Endodermal cell (in vitro differentiated cells): ENCODE data around the gene ADCY10. TPM values are rescaled to one million over a fixed set of nuclear protein-coding genes. Genes with fewer than 3 reads are reported as not detected.

ENCODE experiments used
- DNase-seq: peaks from one replicate; pipeline ENCODE4 v3.0.0-alpha.2; 2017
- H3K27ac ChIP-seq: 2 replicates; pipeline ENCODE4 v1.5.1; 2013; ENCODE audit warnings: mild to moderate bottlenecking, low read depth, low read length, moderate library complexity
- H3K27me3 ChIP-seq: 2 replicates; pipeline ENCODE4 v1.6.1; 2013; ENCODE audit warnings: mild to moderate bottlenecking, low read length, moderate library complexity; ENCODE audit not compliant: insufficient read depth, control insufficient read depth, poor library complexity, severe bottlenecking
- H3K36me3 ChIP-seq: 2 replicates; pipeline ENCODE4 v1.7.0; 2013; ENCODE audit warnings: mild to moderate bottlenecking, low read length, moderate library complexity; ENCODE audit not compliant: control insufficient read depth, insufficient read depth
- H3K4me1 ChIP-seq: one replicate; pipeline ENCODE4 v1.7.0; 2013; ENCODE audit warnings: low read length; ENCODE audit not compliant: control insufficient read depth, insufficient read depth
- H3K4me3 ChIP-seq: 2 replicates; pipeline ENCODE4 v1.5.1; 2013; ENCODE audit warnings: mild to moderate bottlenecking, low read length, moderate library complexity
- H3K9ac ChIP-seq: 2 replicates; pipeline ENCODE4 v1.6.1; 2013; ENCODE audit warnings: mild to moderate bottlenecking, low read length, moderate library complexity; ENCODE audit not compliant: poor library complexity, severe bottlenecking; ENCODE audit errors: extremely low read depth
- H3K9me3 ChIP-seq: 2 replicates; pipeline ENCODE4 v1.6.1; 2013; ENCODE audit warnings: mild to moderate bottlenecking, low read length, moderate library complexity; ENCODE audit not compliant: control insufficient read depth
- H3K27ac Mint-ChIP-seq: 2 replicates; pipeline ENCODE4 v1.8.0; 2020; ENCODE audit warnings: mixed read lengths
- H3K27me3 Mint-ChIP-seq: 2 replicates; pipeline ENCODE4 v1.8.0; 2021; ENCODE audit warnings: mild to moderate bottlenecking, mixed read lengths; ENCODE audit not compliant: insufficient read depth
- H3K36me3 Mint-ChIP-seq: 2 replicates; pipeline ENCODE4 v1.8.0; 2020; ENCODE audit warnings: low read depth, mixed read lengths
- H3K4me1 Mint-ChIP-seq: 2 replicates; pipeline ENCODE4 v1.8.0; 2020; ENCODE audit warnings: mixed read lengths
- H3K4me3 Mint-ChIP-seq: 2 replicates; pipeline ENCODE4 v1.8.0; 2020; ENCODE audit warnings: mild to moderate bottlenecking, moderate library complexity, mixed read lengths
- H3K9me3 Mint-ChIP-seq: 2 replicates; pipeline ENCODE4 v1.8.0; 2020; ENCODE audit warnings: mild to moderate bottlenecking, mixed read lengths
- WGBS, 2 experiments: methylation state at CpG; one replicate each; pipeline versions ENCODE4 v1.1.5 to v1.1.7; 2013; ENCODE audit warnings: missing lambda C conversion rate in 2 of 2, mixed read lengths in 1 of 2; ENCODE audit not compliant: insufficient coverage in 1 of 2, insufficient read length in 1 of 2; 5-methylcytosine and 5-hydroxymethylcytosine counted together
- total RNA-seq, 2 donors: library from RNA; stranded (reverse); fragmentation: NEBNext Ultra II Directional in 1 of 2; extraction: Animal tissue kit (Norgen Biotek cat#: 25700) in 1 of 2; gene quantifications; 2 replicates in 1 of 2; 3 replicates in 1 of 2; pipeline ENCODE4 v1.2.1, GENCODE V29; 2021
- TF ChIP-seq, protein P1 (sequence below): fragments of 200-600 bp; sonication (generic); conservative IDR thresholded peaks from 2 replicates; pipeline ENCODE4 v1.5.0; 2021; ENCODE audit warnings: antibody characterized with exemption, mild to moderate bottlenecking

Gene ADCY10
- total RNA-seq, 2 donors from 2014 or later: 0.13 TPM; not detected in 1

DNA sequence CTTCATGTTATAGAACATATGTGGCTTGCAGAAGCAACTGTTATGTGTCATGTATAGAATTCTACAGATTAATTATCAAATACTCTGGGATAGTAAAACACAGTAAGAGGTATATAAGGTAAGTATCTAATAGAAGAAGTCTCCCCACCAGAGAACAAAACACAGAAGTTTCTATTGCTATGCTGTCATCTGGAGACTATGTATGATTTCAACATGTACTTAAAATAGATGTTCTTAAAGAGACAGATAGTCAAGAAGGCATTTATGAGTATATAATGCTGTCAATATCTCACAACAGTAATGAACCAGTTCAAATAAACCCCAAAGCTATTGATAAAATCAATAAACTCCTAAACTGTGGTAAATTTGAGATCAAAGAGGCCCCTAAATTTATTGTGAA, 8.1 kb upstream of the ADCY10 start:
- no peaks in the 10 kb centered on the region for H3K9me3 ChIP-seq
- Mint-ChIP-seq H3K27ac (no peak overlapping the region), H3K9me3 (no peaks in the 10 kb centered on the region), H3K4me3 (no peak overlapping the region), H3K36me3 (peaks cover 7% of the 10 kb centered on the region), H3K4me1 (peaks cover 11% of the 10 kb centered on the region), H3K27me3 (no peaks in the 10 kb centered on the region)
- no peak overlapping the region for H3K27ac ChIP-seq
- H3K27me3 ChIP-seq: no peaks in the 10 kb centered on the region
- DNase-seq: no peak
- peaks cover 27% of the 10 kb centered on the region for H3K36me3 ChIP-seq
- H3K4me1 ChIP-seq: peaks cover 5% of the 10 kb centered on the region
- H3K9ac ChIP-seq: no peak overlapping the region
- H3K4me3 ChIP-seq: no peak overlapping the region
- TF ChIP-seq, protein P1, sequence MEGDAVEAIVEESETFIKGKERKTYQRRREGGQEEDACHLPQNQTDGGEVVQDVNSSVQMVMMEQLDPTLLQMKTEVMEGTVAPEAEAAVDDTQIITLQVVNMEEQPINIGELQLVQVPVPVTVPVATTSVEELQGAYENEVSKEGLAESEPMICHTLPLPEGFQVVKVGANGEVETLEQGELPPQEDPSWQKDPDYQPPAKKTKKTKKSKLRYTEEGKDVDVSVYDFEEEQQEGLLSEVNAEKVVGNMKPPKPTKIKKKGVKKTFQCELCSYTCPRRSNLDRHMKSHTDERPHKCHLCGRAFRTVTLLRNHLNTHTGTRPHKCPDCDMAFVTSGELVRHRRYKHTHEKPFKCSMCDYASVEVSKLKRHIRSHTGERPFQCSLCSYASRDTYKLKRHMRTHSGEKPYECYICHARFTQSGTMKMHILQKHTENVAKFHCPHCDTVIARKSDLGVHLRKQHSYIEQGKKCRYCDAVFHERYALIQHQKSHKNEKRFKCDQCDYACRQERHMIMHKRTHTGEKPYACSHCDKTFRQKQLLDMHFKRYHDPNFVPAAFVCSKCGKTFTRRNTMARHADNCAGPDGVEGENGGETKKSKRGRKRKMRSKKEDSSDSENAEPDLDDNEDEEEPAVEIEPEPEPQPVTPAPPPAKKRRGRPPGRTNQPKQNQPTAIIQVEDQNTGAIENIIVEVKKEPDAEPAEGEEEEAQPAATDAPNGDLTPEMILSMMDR: no peak

DNA sequence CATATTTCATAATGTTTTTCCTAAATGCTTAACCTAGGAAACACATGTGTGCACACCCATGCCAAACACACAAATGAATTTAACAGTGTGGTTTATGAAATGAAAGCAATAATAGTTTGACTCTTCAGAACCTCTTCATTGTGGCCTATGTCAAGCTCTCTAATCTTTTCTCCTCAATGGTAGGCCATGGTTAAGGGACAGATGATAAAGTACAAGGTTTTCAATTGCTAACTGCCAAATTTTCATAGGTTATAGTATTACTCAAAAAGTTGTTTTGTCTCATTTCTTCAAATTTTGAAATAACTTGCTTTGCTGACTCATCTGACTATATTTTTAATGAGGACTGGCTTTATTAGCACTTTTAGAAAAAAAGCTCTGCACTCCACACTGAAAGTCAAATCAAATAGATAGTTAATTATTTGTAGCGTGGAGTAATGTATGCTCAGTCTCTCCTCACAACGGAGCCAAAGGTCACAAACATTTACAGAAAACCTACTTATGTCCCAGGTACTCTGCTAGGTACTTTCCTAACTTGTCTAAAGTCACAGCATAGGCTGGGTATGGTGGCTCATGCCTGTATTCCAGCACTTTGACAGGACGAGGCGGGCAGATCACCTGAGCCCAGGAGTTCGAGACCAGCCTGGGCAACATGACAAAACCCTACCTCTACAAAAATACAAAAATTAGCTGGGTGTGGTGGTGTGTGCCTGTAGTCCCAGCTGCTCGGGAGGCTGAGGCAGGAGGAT, 3.0 kb upstream of the ADCY10 start:
- Histone ChIP-seq H3K27me3 (no peaks in the 10 kb centered on the region), H3K4me1 (no peaks in the 10 kb centered on the region), H3K36me3 (peaks cover 44% of the 10 kb centered on the region), H3K9me3 (no peaks in the 10 kb centered on the region), H3K4me3 (no peak overlapping the region), H3K27ac (no peak overlapping the region), H3K9ac (no peak overlapping the region)
- H3K4me3 Mint-ChIP-seq: no peak overlapping the region
- H3K27ac Mint-ChIP-seq: no peak overlapping the region
- 95% methylated on average over 5 of the region's 6 CpGs; no CpG with 5 or more reads in 1 of the 2 experiments for WGBS, 2 experiments
- TF ChIP-seq, protein P1: no peak
- no peaks in the 10 kb centered on the region for H3K9me3 Mint-ChIP-seq
- no peaks in the 10 kb centered on the region for H3K27me3 Mint-ChIP-seq
- peaks cover 23% of the 10 kb centered on the region for H3K36me3 Mint-ChIP-seq
- peaks cover 9% of the 10 kb centered on the region for H3K4me1 Mint-ChIP-seq
- DNase-seq: no peak

DNA sequence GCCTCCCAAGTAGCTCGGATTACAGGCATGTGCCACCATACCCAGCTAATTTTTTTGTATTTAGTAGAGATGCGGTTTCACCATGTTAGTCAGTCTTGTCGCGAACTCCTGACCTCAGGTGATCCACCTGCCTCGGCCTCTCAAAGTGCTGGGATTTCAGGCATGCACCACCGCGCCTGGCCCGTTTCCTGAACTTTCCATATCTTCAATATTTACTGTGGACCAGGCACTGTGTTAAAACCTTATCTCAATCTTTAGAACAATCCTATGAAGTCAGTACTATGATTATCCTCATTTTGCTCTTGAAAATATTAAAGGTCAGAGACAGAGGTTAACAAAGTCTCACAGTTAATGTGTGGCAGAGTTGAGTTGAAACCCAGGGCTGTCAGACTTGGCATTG, 1.6 kb upstream of the ADCY10 start:
- Mint-ChIP-seq H3K4me3 (no peak overlapping the region), H3K9me3 (peaks cover under 1% of the 10 kb centered on the region), H3K27ac (no peak overlapping the region), H3K4me1 (peaks cover 9% of the 10 kb centered on the region), H3K27me3 (no peaks in the 10 kb centered on the region), H3K36me3 (peaks cover 27% of the 10 kb centered on the region)
- DNase-seq: no peak
- Histone ChIP-seq H3K9ac (no peak overlapping the region), H3K4me1 (no peaks in the 10 kb centered on the region), H3K9me3 (peaks cover under 1% of the 10 kb centered on the region), H3K27me3 (no peaks in the 10 kb centered on the region), H3K4me3 (no peak overlapping the region), H3K27ac (no peak overlapping the region), H3K36me3 (peaks cover 44% of the 10 kb centered on the region)
- TF ChIP-seq, protein P1: no peak
- WGBS, 2 experiments: 97 to 98% methylated on average over 5 to 8 of the region's 8 CpGs
